AG09309 (cell line): Measurements from ENCODE around the gene RAB20.

ENCODE experiments used
- DNase-seq: peaks from one replicate; pipeline ENCODE4 v3.0.0-alpha.2; 2010; ENCODE audit warnings: low read depth
- H3K4me3 ChIP-seq: 2 replicates; pipeline ENCODE4 v1.5.1; 2011; ENCODE audit warnings: mild to moderate bottlenecking, low read depth, low read length, moderate library complexity; ENCODE audit not compliant: control insufficient read depth
- TF ChIP-seq, protein P1 (sequence below): IDR thresholded peaks from 2 replicates; pipeline ENCODE4 v1.5.1; 2011; ENCODE audit warnings: mild to moderate bottlenecking, low read depth, low read length, inconsistent platforms; ENCODE audit not compliant: insufficient read depth, control insufficient read depth; ENCODE audit errors: missing control alignments

RAB20 gene

DNA sequence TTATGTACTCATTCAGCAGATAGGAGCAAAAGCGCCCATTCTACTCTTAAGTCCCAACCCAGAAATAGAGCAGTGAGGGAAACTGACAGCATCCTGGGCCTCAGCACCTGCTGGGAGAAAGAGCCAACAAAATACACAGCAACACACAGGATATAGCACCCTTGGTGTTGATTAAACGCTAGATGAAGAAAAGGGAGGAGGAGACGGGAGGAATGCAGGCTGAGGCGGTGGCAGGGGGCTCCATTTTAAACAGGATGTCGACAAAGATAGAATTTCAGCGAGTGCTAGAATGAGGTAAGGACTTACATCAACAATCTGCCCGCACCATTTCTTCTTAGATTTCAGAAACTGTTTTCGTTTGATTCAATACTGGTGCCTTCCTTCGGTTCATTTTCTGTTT, 4.6 kb upstream of the RAB20 start:
- no peak for DNase-seq
- TF ChIP-seq, protein P1, sequence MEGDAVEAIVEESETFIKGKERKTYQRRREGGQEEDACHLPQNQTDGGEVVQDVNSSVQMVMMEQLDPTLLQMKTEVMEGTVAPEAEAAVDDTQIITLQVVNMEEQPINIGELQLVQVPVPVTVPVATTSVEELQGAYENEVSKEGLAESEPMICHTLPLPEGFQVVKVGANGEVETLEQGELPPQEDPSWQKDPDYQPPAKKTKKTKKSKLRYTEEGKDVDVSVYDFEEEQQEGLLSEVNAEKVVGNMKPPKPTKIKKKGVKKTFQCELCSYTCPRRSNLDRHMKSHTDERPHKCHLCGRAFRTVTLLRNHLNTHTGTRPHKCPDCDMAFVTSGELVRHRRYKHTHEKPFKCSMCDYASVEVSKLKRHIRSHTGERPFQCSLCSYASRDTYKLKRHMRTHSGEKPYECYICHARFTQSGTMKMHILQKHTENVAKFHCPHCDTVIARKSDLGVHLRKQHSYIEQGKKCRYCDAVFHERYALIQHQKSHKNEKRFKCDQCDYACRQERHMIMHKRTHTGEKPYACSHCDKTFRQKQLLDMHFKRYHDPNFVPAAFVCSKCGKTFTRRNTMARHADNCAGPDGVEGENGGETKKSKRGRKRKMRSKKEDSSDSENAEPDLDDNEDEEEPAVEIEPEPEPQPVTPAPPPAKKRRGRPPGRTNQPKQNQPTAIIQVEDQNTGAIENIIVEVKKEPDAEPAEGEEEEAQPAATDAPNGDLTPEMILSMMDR = no peak
- no peak overlapping the region for H3K4me3 ChIP-seq

- H3K4me3 ChIP-seq = no peak overlapping the region
- TF ChIP-seq, protein P1 = no peak
- no peak for DNase-seq
These were observed 3.8 kb upstream of the RAB20 start for GRCh38 chr13:110565296-110565695.

- no peak overlapping the region for H3K4me3 ChIP-seq
- TF ChIP-seq, protein P1 = no peak
- DNase-seq = no peak
These were observed 3.0 kb upstream of the RAB20 start for GRCh38 chr13:110564472-110564985.

GRCh38 chr13:110563463-110563774, 1.9 kb upstream of the RAB20 start:
- H3K4me3 ChIP-seq = no peak overlapping the region
- TF ChIP-seq, protein P1 = no peak

GRCh38 chr13:110562696-110563462, 1.4 kb upstream of the RAB20 start:
- TF ChIP-seq, protein P1 = no peak
- no peak overlapping the region; the same call in 1 of the 2 replicates for H3K4me3 ChIP-seq
- no peak for DNase-seq

More at GRCh38 chr13:110563463-110563774, 1.9 kb upstream of the RAB20 start:
- no peak for DNase-seq

DNA sequence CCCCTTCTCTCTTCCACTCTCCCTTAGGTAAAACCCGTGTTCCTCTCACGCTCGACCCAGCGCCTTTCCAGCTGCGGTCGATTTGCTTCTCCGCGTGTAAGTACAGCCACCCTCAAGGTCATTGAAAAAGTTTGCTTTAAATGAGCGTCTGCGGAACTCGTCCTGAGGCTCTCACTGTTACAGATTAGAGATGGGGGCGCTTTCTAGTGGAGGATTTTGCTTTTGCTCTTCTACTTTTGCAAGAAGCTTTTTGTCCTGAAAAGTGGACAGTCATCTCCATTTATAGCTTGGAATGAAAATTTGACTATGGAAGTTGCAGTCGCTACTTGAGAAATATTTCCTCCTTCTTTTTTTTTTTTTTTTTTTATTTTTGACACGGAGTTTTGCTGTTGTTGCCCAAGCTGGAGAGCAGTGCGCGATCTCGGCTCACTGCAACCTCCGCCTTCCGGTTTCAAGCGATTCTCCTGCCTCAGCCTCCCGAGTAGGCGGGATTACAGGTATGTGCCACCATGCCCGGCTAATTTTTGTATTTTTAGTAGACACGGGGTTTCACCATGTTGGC, 595 bp upstream of the RAB20 start:
- DNase-seq = no peak
- TF ChIP-seq, protein P1 = no peak
- peak overlapping the region; percentile 87 for H3K4me3 ChIP-seq
